Lower lobe of right lung (tissue), 2 donors: ENCODE results near the gene MTHFSD. TPM values are rescaled to one million over a fixed set of nuclear protein-coding genes. Genes with fewer than 3 reads are reported as not detected.

Experiments used
- ATAC-seq, 2 donors: fragments of 200-7000 bp; cut with Tn5 transposase; one replicate each; pipeline ENCODE4 v1.9.1; 2020 to 2022; ENCODE audit warnings: mild to moderate bottlenecking in 2 of 2, moderate library complexity in 2 of 2
- DNase-seq: peaks from one replicate; pipeline ENCODE4 v3.0.0-alpha.2; 2020
- H3K27ac ChIP-seq: fragments of 200-600 bp; one replicate; pipeline ENCODE4 v1.8.0; 2022
- H3K27me3 ChIP-seq: fragments of 200-600 bp; one replicate; pipeline ENCODE4 v1.8.0; 2022; ENCODE audit warnings: low read depth
- H3K36me3 ChIP-seq: fragments of 200-600 bp; one replicate; pipeline ENCODE4 v1.8.0; 2022; ENCODE audit warnings: mild to moderate bottlenecking
- H3K4me1 ChIP-seq: fragments of 200-600 bp; one replicate; pipeline ENCODE4 v1.8.0; 2022
- H3K4me3 ChIP-seq: fragments of 200-600 bp; one replicate; pipeline ENCODE4 v1.8.0; 2022; ENCODE audit warnings: mild to moderate bottlenecking
- H3K9me3 ChIP-seq: fragments of 200-600 bp; one replicate; pipeline ENCODE4 v1.8.0; 2022
- CTCF ChIP-seq: fragments of 200-600 bp; IDR thresholded peaks from one replicate; pipeline ENCODE4 v1.8.0; 2022; ENCODE audit warnings: antibody characterized with exemption, mild to moderate bottlenecking
- intact Hi-C: fragments of 100-400 bp; cut with DNase I; formaldehyde crosslinking; loops from one replicate; pipeline ENCODE4 v1.11.0; 2022
- long read RNA-seq: library from polyadenylated mRNA; unstranded; transcript quantifications from one replicate; pipeline ENCODE4 v2.0.0, GENCODE V29; 2021
- total RNA-seq: library from RNA; stranded (reverse); fragmentation: NEBNext Ultra II Directional; extraction: Animal tissue kit (Norgen Biotek cat#: 25700); gene quantifications from one replicate; pipeline ENCODE4 v1.2.1, GENCODE V29; 2021
- donor health status: DM: no; HTN: yes; CAD: no; lungs with severe emphysema.

MTHFSD gene
- 21.2 TPM for total RNA-seq
- long read RNA-seq, partial matches to known transcripts = 1 of 13 reads
- long read RNA-seq, other reads (novel, unspliced or antisense) = 4 of 13 reads

- peaks cover 4% of the 10 kb centered on the region for H3K27me3 ChIP-seq
- peak; percentile 94 for DNase-seq
Observed at GRCh38 chr16:86554917-86555703, at the start of gene MTHFSD. Gene MTHFSD, minus strand, starts transcription at chr16:86555235. Its CDS starts 51 bp downstream, at chr16:86555184.

GRCh38 chr16:86604436-86605193 is 49.6 kb upstream of the MTHFSD start:
- peak; percentile 59 to 67 for ATAC-seq
- Histone ChIP-seq H3K4me1 (no peaks in the 10 kb centered on the region), H3K4me3 (peak overlapping the region; percentile 47), H3K9me3 (no peaks in the 10 kb centered on the region), H3K27ac (no peak overlapping the region), H3K36me3 (no peaks in the 10 kb centered on the region), H3K27me3 (peaks cover 13% of the 10 kb centered on the region)
- intact Hi-C loops = no loop called here
- DNase-seq = no peak
- TF ChIP-seq CTCF = no peak

More at GRCh38 chr16:86554917-86555703, at the start of gene MTHFSD:
- intact Hi-C loops = no loop called here
- H3K36me3 ChIP-seq = peaks cover 17% of the 10 kb centered on the region
- H3K27ac ChIP-seq = peak within 1 kb of the TSS; percentile 95
- peak within 1 kb of the TSS; percentile 87 for H3K4me3 ChIP-seq
- peak; percentile 8 for TF ChIP-seq CTCF
- no peaks in the 10 kb centered on the region for H3K9me3 ChIP-seq
- peak; percentile 98 to 99 for ATAC-seq
- H3K4me1 ChIP-seq = peaks cover 14% of the 10 kb centered on the region

GRCh38 chr16:86602521-86602920 is 47.5 kb upstream of the MTHFSD start:
- no peak for ATAC-seq

GRCh38 chr16:86601356-86601755 is 46.3 kb upstream of the MTHFSD start:
- no peak for TF ChIP-seq CTCF
- DNase-seq = no peak
- Histone ChIP-seq H3K4me3 (no peak overlapping the region), H3K4me1 (no peaks in the 10 kb centered on the region), H3K36me3 (no peaks in the 10 kb centered on the region), H3K27me3 (peaks cover 10% of the 10 kb centered on the region), H3K9me3 (no peaks in the 10 kb centered on the region), H3K27ac (no peak overlapping the region)
- intact Hi-C loops = no loop called here
- no peak for ATAC-seq

More at GRCh38 chr16:86602521-86602920, 47.5 kb upstream of the MTHFSD start:
- Histone ChIP-seq H3K27ac (no peak overlapping the region), H3K4me3 (no peak overlapping the region), H3K9me3 (no peaks in the 10 kb centered on the region), H3K4me1 (no peaks in the 10 kb centered on the region), H3K36me3 (no peaks in the 10 kb centered on the region), H3K27me3 (peaks cover 17% of the 10 kb centered on the region)
- DNase-seq = no peak
- no peak for TF ChIP-seq CTCF
- intact Hi-C loops = no loop called here

- Histone ChIP-seq H3K4me3 (no peak overlapping the region), H3K9me3 (no peaks in the 10 kb centered on the region), H3K4me1 (no peaks in the 10 kb centered on the region), H3K36me3 (no peaks in the 10 kb centered on the region), H3K27me3 (peaks cover 17% of the 10 kb centered on the region), H3K27ac (no peak overlapping the region)
- DNase-seq (no peak), ATAC-seq (no peak)
- no peak for TF ChIP-seq CTCF
- intact Hi-C loops = no loop called here
Observed at GRCh38 chr16:86598607-86599565, 43.9 kb upstream of the MTHFSD start.
